NCI-H2107 treated with DMSO at 0.1 percent for 48 hours (cell line): ENCODE results near the gene TGFBR3L.
"Not testable (repeated sequence)": the region's sequence is repeated elsewhere in the genome, so short reads cannot be mapped to it uniquely, and the experiment has no call there.

ENCODE experiments used
- DNase-seq: peaks from one replicate; lab custom pipeline; 2025; ENCODE audit not compliant: unreplicated experiment; lab: John Stamatoyannopoulos, UW

TGFBR3L gene

GRCh38 chr19:7879111-7879807 lies 35.4 kb upstream of the TGFBR3L start:
- no peak for DNase-seq

DNA sequence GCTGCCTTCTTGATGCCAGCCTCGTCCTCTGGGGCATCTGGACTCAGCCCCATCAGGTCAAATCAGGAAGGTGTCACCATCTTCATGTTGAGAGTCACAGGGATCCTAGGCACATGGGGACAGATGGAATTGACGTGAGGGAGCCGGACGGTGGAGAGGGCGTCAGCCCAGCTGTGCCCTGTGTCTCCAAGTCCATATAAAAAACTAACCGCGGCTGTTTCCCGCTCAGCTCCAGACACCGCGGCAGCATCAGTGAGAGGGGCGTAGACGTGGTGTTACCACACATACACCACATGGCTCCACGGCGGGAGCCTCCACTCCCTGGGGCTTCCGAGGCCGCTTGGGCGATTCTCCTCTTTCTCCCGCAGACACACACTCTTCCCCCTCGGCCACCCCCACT lies 34.8 kb upstream of the TGFBR3L start:
- DNase-seq: no peak

GRCh38 chr19:7881910-7882309 lies 32.7 kb upstream of the TGFBR3L start:
- DNase-seq: no peak

DNA sequence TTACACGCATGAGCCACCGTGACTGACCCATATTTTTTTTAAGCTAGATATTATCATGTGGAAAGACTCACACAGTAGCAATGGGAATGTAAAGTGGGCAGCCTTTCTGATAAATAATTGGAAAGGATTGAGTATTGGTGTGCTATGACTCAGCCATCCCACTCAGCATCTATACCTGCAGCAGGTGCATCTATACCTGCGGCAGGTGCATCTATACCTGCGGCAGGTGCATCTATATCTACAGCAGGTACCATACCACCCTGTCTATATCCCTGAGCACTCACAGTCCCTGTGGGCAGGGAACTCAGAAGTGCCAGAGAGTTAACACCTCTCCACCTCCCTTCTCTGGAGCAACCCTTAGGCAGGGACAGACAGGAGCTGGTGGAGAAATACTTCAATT lies 31.5 kb upstream of the TGFBR3L start:
- no peak for DNase-seq

GRCh38 chr19:7883796-7884570 lies 30.6 kb upstream of the TGFBR3L start:
- no peak for DNase-seq

GRCh38 chr19:7885818-7886217 lies 28.8 kb upstream of the TGFBR3L start:
- no peak for DNase-seq

GRCh38 chr19:7887408-7888144 lies 27.1 kb upstream of the TGFBR3L start:
- DNase-seq: no peak

- no peak for DNase-seq
These were observed 26.3 kb upstream of the TGFBR3L start, which contains the start of gene LRRC8E for GRCh38 chr19:7888145-7888825. LRRC8E (plus strand) TSS chr19:7888510; CDS start chr19:7895604, 7,094 bp downstream.

DNA sequence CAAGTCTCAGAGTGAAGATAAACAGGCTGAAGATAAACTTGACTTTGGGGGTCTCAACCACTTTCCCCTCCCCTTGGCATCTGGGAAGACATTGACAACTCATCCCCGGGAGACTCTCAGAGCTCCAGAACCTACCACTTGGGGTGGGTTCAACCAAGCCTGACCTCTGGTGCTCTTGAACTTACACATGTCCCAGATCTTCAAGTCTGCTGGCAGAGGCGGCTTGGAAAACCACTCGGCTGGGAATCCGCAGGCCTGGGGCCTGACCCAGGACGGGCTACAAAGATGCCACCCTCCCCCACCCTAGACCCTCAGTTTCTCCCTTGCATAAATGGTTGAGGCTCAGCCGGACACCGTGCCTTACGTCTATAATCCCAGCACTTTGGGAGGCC lies 25.8 kb upstream of the TGFBR3L start:
- DNase-seq: no peak

GRCh38 chr19:7893362-7894101 lies 21.1 kb upstream of the TGFBR3L start:
- DNase-seq: not testable (repeated sequence)

- DNase-seq: no peak
These were observed 19.9 kb upstream of the TGFBR3L start for GRCh38 chr19:7894612-7895309.

DNA sequence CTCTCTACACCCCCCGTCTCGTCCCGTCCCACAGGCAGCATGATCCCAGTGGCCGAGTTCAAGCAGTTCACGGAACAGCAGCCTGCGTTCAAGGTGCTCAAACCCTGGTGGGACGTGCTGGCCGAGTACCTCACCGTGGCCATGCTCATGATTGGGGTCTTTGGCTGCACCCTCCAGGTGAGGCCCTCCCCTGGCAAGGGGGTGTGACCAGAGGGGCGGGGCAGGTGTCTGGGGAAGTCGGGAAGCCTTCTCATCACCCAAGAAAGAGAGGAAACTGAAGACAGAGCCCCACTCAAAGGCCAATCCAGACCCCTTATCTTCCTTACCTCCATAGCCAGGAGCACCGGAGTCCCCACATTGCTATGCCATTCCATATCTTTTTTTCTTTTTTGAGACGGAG lies 19.1 kb upstream of the TGFBR3L start:
- DNase-seq: no peak

DNA sequence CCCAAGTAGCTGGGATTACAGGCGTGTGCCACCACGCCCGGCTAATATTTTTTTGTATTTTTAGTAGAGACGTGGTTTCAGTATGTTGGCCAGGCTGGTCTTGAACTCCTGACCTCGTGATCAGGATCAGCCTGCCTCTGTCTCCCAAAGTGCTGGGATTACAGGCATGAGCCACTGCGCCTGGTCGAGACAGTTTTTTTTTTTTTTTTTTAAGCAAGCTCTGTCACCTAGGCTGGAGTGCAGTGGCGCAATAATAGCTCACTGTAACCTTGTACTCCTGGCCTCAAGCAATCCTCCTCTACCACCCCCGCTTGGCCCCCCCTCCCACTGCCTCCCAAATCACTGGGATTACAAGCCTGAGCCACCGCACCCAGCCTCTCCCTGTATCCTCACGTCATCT lies 17.3 kb upstream of the TGFBR3L start:
- no peak for DNase-seq

DNA sequence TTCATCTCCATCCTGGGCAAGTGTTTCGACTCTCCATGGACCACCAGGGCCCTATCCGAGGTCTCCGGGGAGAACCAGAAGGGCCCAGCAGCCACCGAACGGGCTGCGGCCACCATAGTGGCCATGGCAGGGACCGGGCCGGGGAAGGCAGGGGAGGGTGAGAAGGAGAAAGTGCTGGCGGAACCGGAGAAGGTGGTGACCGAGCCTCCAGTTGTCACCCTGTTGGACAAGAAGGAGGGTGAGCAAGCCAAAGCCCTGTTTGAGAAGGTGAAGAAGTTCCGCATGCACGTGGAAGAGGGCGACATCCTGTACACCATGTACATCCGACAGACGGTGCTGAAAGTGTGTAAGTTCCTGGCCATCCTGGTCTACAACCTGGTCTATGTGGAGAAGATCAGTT lies 15.7 kb upstream of the TGFBR3L start:
- DNase-seq: no peak

GRCh38 chr19:7899751-7900378 lies 14.8 kb upstream of the TGFBR3L start:
- no peak for DNase-seq

DNA sequence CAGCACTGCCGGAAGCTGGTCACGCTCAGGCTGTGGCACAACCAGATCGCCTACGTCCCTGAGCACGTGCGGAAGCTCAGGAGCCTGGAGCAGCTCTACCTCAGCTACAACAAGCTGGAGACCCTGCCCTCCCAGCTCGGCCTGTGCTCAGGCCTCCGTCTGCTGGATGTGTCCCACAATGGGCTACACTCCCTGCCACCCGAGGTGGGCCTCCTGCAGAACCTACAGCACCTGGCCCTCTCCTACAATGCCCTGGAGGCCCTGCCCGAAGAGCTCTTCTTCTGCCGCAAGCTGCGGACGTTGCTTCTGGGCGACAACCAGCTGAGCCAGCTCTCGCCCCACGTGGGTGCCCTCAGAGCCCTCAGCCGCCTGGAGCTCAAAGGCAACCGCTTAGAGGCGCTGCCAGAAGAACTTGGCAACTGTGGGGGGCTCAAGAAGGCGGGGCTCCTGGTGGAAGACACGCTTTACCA lies 14.2 kb upstream of the TGFBR3L start:
- no peak for DNase-seq

DNA sequence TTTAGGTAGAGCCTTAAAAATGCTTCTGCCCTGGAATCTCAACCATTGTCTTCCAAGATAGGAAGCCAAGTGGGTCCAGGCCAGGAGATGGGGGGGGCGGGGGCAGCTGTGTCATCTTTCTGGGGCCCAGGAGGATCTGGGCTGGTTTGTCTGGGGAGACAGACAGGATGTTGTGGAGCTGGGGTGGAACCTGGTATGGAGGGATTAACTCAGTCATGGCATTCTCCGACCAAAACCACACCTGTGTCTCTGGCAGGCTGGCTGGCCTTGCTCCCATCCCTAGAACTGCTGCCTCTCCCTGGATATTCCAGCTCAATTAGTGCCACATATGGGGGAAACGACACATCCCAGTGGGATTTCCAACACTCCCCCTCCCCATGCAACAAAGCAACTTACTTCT lies 13.7 kb upstream of the TGFBR3L start:
- DNase-seq: no peak

- DNase-seq: no peak
These were observed 13.3 kb upstream of the TGFBR3L start for GRCh38 chr19:7901337-7901736.

GRCh38 chr19:7902796-7903243 lies 11.8 kb upstream of the TGFBR3L start:
- no peak for DNase-seq
